Sigmoid colon (tissue), 4 donors: ENCODE measurements around the gene CNTN5.

Experiments used
- EP300 ChIP-seq, 4 donors: sonication (generic); formaldehyde crosslinking; IDR thresholded peaks; one replicate each; pipeline ENCODE4 v1.6.1; 2017; ENCODE audit warnings: antibody characterized with exemption in 4 of 4
- POLR2A ChIP-seq, 2 donors: fragments of 450-650 bp; IDR thresholded peaks; one replicate each; pipeline ENCODE4 v1.6.1; 2016; ENCODE audit warnings: antibody characterized with exemption in 2 of 2, mild to moderate bottlenecking in 2 of 2, moderate library complexity in 2 of 2
- POLR2AphosphoS5 ChIP-seq, 4 donors: sonication (generic); formaldehyde crosslinking; IDR thresholded peaks; one replicate each; pipeline ENCODE4 v1.6.1; 2017; ENCODE audit warnings: antibody characterized with exemption in 4 of 4

DNA sequence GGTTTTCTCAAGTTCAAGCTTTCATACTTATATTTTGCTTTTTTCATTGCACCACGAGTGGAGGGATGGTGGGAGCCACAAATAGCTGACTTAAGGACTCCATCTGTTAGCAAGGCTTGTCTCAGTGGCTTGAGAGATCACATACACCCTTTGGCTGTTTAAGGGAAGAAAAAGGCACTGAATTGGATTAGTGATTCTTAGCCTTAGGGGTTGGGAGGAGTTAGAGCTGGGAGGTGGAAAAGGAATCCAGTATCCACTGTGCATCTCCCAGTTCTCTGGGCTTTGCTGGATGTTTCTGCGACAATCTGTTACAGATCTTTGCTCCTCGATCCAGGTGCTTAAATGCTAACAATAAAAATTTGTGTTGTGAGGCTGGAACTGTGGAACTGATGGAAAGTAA, 593.6 kb downstream of the CNTN5 start:
- TF ChIP-seq EP300 (IDR thresholded peaks at IDR 0.05) (no peak), POLR2AphosphoS5 (IDR thresholded peaks at IDR 0.05) (no peak), POLR2A (IDR thresholded peaks at IDR 0.05) (no peak)
